A673 (cell line): ENCODE results near the gene BRSK2. TPM values are rescaled to one million over a fixed set of nuclear protein-coding genes. Genes with fewer than 3 reads are reported as not detected.

Source experiments
- BruUV-seq: library from RNA; stranded (reverse); fragments of 400-500 nt; replicated peaks from 2 replicates; lab custom pipeline; 2021; lab: Mats Ljungman, UMichigan
- CTCF ChIA-PET: fragments of 300-600 bp; sonication (Branson Sonifier 250); formaldehyde crosslinking; loops from one replicate; lab custom pipeline; 2022; ENCODE audit warnings: antibody characterized with exemption; lab: Charles Lee
- POLR2A ChIA-PET: fragments of 300-600 bp; sonication (Branson Sonifier 250); formaldehyde crosslinking; loops from one replicate; lab custom pipeline; 2022; ENCODE audit warnings: antibody characterized with exemption; ENCODE audit not compliant: low non-redundant PET; lab: Charles Lee
- DNase-seq: peaks from one replicate; pipeline ENCODE4 v3.0.0-alpha.2; 2015; ENCODE audit warnings: low spot score
- H3K27ac ChIP-seq: fragments of 200-600 bp; sonication (generic); 2 replicates; pipeline ENCODE4 v1.5.1; 2016; ENCODE audit warnings: mixed run types, low read depth, mild to moderate bottlenecking, mixed read lengths, antibody characterized with exemption, low read length; ENCODE audit not compliant: poor library complexity, severe bottlenecking
- H3K27me3 ChIP-seq: fragments of 200-600 bp; sonication (generic); replicated peaks from 2 replicates; pipeline ENCODE4 v1.6.1; 2017; ENCODE audit warnings: mixed run types, low read depth, mild to moderate bottlenecking, mixed read lengths, antibody characterized with exemption, low read length; ENCODE audit not compliant: insufficient read depth, poor library complexity
- H3K36me3 ChIP-seq: fragments of 200-600 bp; sonication (generic); 2 replicates; pipeline ENCODE4 v1.6.1; 2016; ENCODE audit warnings: mixed run types, mild to moderate bottlenecking, mixed read lengths, antibody characterized with exemption, low read length; ENCODE audit not compliant: insufficient read depth, poor library complexity, severe bottlenecking
- H3K4me1 ChIP-seq: fragments of 200-600 bp; sonication (generic); 2 replicates; pipeline ENCODE4 v1.6.1; 2017; ENCODE audit warnings: mixed run types, mild to moderate bottlenecking, mixed read lengths, antibody characterized with exemption, low read length; ENCODE audit not compliant: insufficient read depth, poor library complexity, severe bottlenecking
- H3K4me3 ChIP-seq: fragments of 200-600 bp; sonication (generic); 2 replicates; pipeline ENCODE4 v1.5.1; 2016; ENCODE audit warnings: low read depth, mixed run types, mild to moderate bottlenecking, mixed read lengths, low read length; ENCODE audit not compliant: poor library complexity, severe bottlenecking
- H3K9me3 ChIP-seq: fragments of 200-600 bp; sonication (generic); 2 replicates; pipeline ENCODE4 v1.6.1; 2016; ENCODE audit warnings: mixed run types, low read depth, mild to moderate bottlenecking, mixed read lengths, antibody characterized with exemption, low read length; ENCODE audit not compliant: poor library complexity, severe bottlenecking
- CTCF ChIP-seq: fragments of 300-800, 200-600 bp; sonication (generic); conservative IDR thresholded peaks from 2 replicates; pipeline ENCODE4 v1.5.1; 2017; ENCODE audit warnings: low read depth, mild to moderate bottlenecking, antibody characterized with exemption, low read length, moderate library complexity, mixed read lengths
- EZH2 ChIP-seq: fragments of 200-600 bp; sonication (generic); IDR thresholded peaks from 2 replicates; pipeline ENCODE4 v1.6.1; 2017; ENCODE audit warnings: borderline replicate concordance, low read depth, mild to moderate bottlenecking, mixed read lengths, antibody characterized with exemption, low read length; ENCODE audit not compliant: poor library complexity, severe bottlenecking
- intact Hi-C: fragments of 100-400 bp; cut with micrococcal nuclease; formaldehyde crosslinking; loops from one replicate; pipeline ENCODE4 v1.10.0; 2022; ENCODE audit not compliant: unreplicated experiment
- total RNA-seq: library from RNA; stranded (reverse); gene quantifications from 2 replicates; pipeline ENCODE4 v1.2.3, GENCODE V29; 2021

Gene BRSK2
- total RNA-seq, 1 experiment from 2014 or later, result 2.2 TPM

- Histone ChIP-seq H3K36me3 (no peaks in the 10 kb centered on the region), H3K9me3 (no peaks in the 10 kb centered on the region), H3K4me3 (no peak overlapping the region), H3K27ac (no peak overlapping the region), H3K27me3 (no peaks in the 10 kb centered on the region), H3K4me1 (no peaks in the 10 kb centered on the region)
- no TSS peak for BruUV-seq
- no peak for DNase-seq
- CTCF ChIA-PET, result no interaction called here
- POLR2A ChIA-PET, result no interaction called here
- intact Hi-C loops, result no loop called here
- TF ChIP-seq EZH2 (no peak), CTCF (no peak)
Observed at GRCh38 chr11:1479678-1480118, 90.0 kb downstream of the BRSK2 start.

GRCh38 chr11:1480191-1480554, 90.4 kb downstream of the BRSK2 start:
- Histone ChIP-seq H3K27ac (no peak overlapping the region), H3K36me3 (no peaks in the 10 kb centered on the region), H3K4me3 (no peak overlapping the region), H3K9me3 (no peaks in the 10 kb centered on the region), H3K27me3 (no peaks in the 10 kb centered on the region), H3K4me1 (no peaks in the 10 kb centered on the region)
- no TSS peak for BruUV-seq
- intact Hi-C loops, result no loop called here
- POLR2A ChIA-PET, result no interaction called here
- TF ChIP-seq EZH2 (no peak), CTCF (no peak)
- no peak for DNase-seq
- CTCF ChIA-PET, result no interaction called here

- Histone ChIP-seq H3K27ac (no peak overlapping the region), H3K4me3 (no peak overlapping the region), H3K27me3 (no peaks in the 10 kb centered on the region), H3K4me1 (no peaks in the 10 kb centered on the region), H3K9me3 (no peaks in the 10 kb centered on the region), H3K36me3 (no peaks in the 10 kb centered on the region)
- ChIA-PET CTCF (no interaction called here), POLR2A (no interaction called here)
- no peak for DNase-seq
- TF ChIP-seq CTCF (no peak), EZH2 (no peak)
- intact Hi-C loops, result no loop called here
- no TSS peak for BruUV-seq
Observed at GRCh38 chr11:1480555-1481482, 91.1 kb downstream of the BRSK2 start.
